Neutrophil (primary cell): ENCODE results near the gene ABCG1.

Experiments used
- H3K27ac ChIP-seq: fragments of 200-600 bp; sonication (generic); 2 replicates; pipeline ENCODE4 v1.5.1; 2016; ENCODE audit warnings: mild to moderate bottlenecking, moderate library complexity
- H3K27me3 ChIP-seq: fragments of 200-600 bp; sonication (generic); 2 replicates; pipeline ENCODE4 v1.6.0; 2016; ENCODE audit warnings: mild to moderate bottlenecking
- H3K36me3 ChIP-seq: fragments of 200-600 bp; sonication (generic); 2 replicates; pipeline ENCODE4 v1.5.1; 2017
- H3K4me1 ChIP-seq, 2 experiments: fragments of 200-600 bp in 1 of 2; sonication (generic) in 1 of 2; 1 replicate in 1 of 2; 2 replicates in 1 of 2; pipeline versions ENCODE4 v1.5.1 to v1.6.1; 2013 to 2016; ENCODE audit warnings: low read depth in 1 of 2, low read length in 1 of 2, mild to moderate bottlenecking in 1 of 2, moderate library complexity in 1 of 2; ENCODE audit not compliant: control insufficient read depth in 1 of 2, insufficient read depth in 1 of 2
- H3K4me3 ChIP-seq, 2 experiments: fragments of 200-600 bp in 1 of 2; sonication (generic) in 1 of 2; 1 replicate in 1 of 2; 2 replicates in 1 of 2; pipeline ENCODE4 v1.5.1; 2013 to 2016; ENCODE audit warnings: low read depth in 1 of 2, low read length in 1 of 2, mild to moderate bottlenecking in 1 of 2, moderate library complexity in 1 of 2
- H3K9me3 ChIP-seq: fragments of 200-600 bp; sonication (generic); 2 replicates; pipeline ENCODE4 v1.5.1; 2016
- TF ChIP-seq, protein P1 (sequence below): fragments of 200-600 bp; sonication (generic); IDR thresholded peaks from 2 replicates; pipeline ENCODE4 v1.5.1; 2016; ENCODE audit warnings: antibody characterized with exemption

The ABCG1 gene

DNA sequence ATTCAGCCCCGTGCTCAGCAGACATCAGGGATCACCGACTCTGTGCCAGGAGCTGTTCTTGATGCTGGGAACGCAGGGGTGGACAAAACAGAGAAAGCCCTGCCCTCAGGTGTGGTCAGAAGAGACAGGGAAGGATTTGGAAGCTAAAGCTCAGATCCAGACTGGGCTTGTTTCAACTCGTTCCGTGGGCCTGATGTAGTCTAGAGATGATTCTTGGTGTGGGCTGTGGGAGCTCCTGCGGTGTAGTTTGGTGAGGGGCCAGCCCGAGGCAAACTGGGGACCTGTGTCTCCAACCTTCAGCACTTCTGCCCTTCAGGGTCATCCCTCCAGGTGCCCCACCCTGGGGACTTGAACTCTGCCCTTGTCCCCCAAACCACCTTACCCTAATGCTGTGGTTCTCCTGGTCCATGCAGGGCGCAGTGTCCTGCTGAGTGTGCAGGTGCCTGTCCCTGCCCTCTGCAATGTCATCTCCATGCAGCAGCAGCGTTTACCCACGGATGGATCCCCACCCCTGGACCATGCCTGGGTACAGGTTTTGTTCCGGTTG, 17.3 kb upstream of the ABCG1 start:
- TF ChIP-seq, protein P1, sequence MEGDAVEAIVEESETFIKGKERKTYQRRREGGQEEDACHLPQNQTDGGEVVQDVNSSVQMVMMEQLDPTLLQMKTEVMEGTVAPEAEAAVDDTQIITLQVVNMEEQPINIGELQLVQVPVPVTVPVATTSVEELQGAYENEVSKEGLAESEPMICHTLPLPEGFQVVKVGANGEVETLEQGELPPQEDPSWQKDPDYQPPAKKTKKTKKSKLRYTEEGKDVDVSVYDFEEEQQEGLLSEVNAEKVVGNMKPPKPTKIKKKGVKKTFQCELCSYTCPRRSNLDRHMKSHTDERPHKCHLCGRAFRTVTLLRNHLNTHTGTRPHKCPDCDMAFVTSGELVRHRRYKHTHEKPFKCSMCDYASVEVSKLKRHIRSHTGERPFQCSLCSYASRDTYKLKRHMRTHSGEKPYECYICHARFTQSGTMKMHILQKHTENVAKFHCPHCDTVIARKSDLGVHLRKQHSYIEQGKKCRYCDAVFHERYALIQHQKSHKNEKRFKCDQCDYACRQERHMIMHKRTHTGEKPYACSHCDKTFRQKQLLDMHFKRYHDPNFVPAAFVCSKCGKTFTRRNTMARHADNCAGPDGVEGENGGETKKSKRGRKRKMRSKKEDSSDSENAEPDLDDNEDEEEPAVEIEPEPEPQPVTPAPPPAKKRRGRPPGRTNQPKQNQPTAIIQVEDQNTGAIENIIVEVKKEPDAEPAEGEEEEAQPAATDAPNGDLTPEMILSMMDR = no peak
- no peak overlapping the region for H3K4me3 ChIP-seq
- H3K27me3 ChIP-seq = no peaks in the 10 kb centered on the region
- H3K27ac ChIP-seq = no peak overlapping the region
- no peaks in the 10 kb centered on the region for H3K36me3 ChIP-seq
- peaks cover 28 to 41% of the 10 kb centered on the region in 2 experiments for H3K4me1 ChIP-seq
- no peaks in the 10 kb centered on the region for H3K9me3 ChIP-seq

DNA sequence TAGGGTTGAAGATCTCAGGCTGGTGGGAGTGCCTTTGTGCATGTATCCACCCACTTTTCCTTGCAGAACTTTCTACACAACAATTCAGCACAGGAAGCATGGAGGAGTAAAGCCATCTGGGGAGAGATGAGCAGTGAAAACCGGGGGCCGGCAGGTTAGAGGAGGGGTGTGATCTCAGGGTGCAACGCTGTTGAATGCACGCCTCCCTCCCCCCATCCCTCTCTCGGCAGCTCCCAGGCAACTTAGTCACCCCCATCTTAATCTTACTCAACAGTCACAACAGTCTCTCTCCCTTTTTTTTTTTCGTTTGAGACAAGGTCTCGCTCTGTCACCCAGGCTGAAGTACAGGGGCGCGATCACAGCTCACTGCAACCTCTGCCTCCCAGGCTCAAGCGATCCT, 16.6 kb upstream of the ABCG1 start:
- no peaks in the 10 kb centered on the region for H3K36me3 ChIP-seq
- H3K4me1 ChIP-seq = peaks cover 26 to 34% of the 10 kb centered on the region in 2 experiments
- TF ChIP-seq, protein P1 = no peak
- H3K4me3 ChIP-seq = no peak overlapping the region
- no peaks in the 10 kb centered on the region for H3K27me3 ChIP-seq
- H3K27ac ChIP-seq = no peak overlapping the region
- H3K9me3 ChIP-seq = no peaks in the 10 kb centered on the region

DNA sequence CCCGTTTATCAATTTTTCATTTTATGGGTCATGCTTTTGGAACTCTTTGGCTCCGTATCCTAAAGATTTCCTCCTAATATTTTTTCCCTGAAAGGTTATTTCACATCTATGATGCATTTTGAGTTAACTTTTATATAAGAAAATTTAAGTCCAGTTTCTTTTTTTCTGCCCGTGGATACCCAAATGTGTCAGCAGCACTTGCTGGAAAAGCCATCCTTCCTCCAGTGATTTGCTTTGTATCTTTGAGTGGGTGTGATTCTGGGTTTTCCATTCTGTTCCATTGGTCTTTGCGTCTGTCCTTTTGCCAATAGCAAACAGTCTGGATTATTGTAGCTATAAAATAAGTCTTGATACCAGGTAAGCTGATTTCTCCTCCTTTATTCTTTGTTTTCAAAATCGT, 15.6 kb upstream of the ABCG1 start:
- no peak overlapping the region for H3K4me3 ChIP-seq
- no peak overlapping the region for H3K27ac ChIP-seq
- H3K4me1 ChIP-seq = peaks cover 22 to 24% of the 10 kb centered on the region in 2 experiments
- TF ChIP-seq, protein P1 = no peak
- no peaks in the 10 kb centered on the region for H3K9me3 ChIP-seq
- no peaks in the 10 kb centered on the region for H3K36me3 ChIP-seq
- no peaks in the 10 kb centered on the region for H3K27me3 ChIP-seq

DNA sequence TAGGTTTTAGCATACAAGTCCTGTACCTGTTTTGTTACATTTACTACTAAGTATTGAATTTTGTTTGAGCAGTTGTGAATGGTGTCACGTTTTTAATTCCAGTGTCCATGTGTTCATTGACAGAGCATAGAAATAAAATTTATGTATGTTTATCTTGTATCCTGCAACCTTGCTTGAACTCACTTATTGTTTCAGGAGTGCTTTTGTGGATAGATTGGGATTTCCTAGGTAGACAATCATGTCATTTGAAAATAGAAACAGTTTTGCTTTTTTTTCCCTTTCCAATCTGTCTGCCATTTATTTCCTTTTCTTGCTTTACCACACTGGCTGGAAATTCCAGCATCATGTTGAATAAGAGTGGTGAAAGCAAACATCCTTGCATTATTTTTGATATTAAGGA, 15.0 kb upstream of the ABCG1 start:
- Histone ChIP-seq H3K4me1 (peaks cover 15 to 18% of the 10 kb centered on the region in 2 experiments), H3K4me3 (no peak overlapping the region), H3K36me3 (no peaks in the 10 kb centered on the region), H3K27me3 (no peaks in the 10 kb centered on the region), H3K9me3 (no peaks in the 10 kb centered on the region), H3K27ac (no peak overlapping the region)
- TF ChIP-seq, protein P1 = no peak

DNA sequence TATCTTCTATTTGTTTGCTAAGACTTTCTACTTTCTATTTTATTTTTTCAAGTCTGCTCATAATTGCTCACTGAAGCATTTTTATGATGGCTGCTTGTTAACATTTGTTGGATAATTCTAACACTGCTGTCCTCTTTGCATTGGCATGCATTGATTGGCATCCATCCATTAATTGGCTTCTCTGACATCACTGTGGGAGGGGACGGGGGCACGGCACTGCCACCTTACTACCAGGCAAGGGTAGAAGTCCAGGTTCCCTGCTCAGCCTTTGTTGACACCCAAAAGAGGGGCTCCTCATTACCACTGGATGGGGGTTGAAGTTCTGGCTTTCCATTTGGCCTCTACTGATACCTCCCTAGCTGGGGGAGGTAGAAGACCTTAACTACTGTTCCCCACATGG, 11.5 kb upstream of the ABCG1 start:
- peaks cover 0 to 6% of the 10 kb centered on the region in 2 experiments for H3K4me1 ChIP-seq
- no peaks in the 10 kb centered on the region for H3K9me3 ChIP-seq
- TF ChIP-seq, protein P1 = no peak
- no peaks in the 10 kb centered on the region for H3K36me3 ChIP-seq
- H3K27me3 ChIP-seq = no peaks in the 10 kb centered on the region
- no peak overlapping the region for H3K27ac ChIP-seq
- H3K4me3 ChIP-seq = no peak overlapping the region

DNA sequence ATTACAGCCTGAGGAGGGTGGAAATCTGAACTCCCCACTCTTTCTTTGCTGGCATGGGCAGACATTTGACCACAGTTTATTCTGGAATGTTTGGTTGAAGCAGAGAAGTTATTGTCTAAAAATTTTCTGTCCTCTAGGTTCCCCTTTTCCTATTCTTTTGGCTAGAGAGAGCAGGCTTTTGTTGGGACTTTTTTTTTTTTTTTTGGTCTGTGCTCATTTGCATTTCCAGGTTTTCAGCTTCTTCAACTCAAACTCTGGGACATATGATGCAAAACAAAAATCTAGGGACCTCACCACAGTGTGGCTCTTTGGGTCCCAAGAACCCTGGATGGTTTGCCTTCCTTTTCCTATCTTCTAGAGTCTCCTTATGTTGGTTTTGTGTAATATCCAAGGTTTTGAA, 10.9 kb upstream of the ABCG1 start:
- Histone ChIP-seq H3K27me3 (no peaks in the 10 kb centered on the region), H3K36me3 (no peaks in the 10 kb centered on the region), H3K27ac (no peak overlapping the region), H3K9me3 (no peaks in the 10 kb centered on the region), H3K4me3 (no peak overlapping the region), H3K4me1 (peaks cover 0 to 6% of the 10 kb centered on the region in 2 experiments)
- TF ChIP-seq, protein P1 = no peak
